Measurements from ENCODE around the gene TMCC3.
"Not testable (repeated sequence)": the region's sequence is repeated elsewhere in the genome, so short reads cannot be mapped to it uniquely, and the experiment has no call there.

The TMCC3 gene, protein sequence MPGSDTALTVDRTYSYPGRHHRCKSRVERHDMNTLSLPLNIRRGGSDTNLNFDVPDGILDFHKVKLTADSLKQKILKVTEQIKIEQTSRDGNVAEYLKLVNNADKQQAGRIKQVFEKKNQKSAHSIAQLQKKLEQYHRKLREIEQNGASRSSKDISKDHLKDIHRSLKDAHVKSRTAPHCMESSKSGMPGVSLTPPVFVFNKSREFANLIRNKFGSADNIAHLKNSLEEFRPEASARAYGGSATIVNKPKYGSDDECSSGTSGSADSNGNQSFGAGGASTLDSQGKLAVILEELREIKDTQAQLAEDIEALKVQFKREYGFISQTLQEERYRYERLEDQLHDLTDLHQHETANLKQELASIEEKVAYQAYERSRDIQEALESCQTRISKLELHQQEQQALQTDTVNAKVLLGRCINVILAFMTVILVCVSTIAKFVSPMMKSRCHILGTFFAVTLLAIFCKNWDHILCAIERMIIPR

DNA sequence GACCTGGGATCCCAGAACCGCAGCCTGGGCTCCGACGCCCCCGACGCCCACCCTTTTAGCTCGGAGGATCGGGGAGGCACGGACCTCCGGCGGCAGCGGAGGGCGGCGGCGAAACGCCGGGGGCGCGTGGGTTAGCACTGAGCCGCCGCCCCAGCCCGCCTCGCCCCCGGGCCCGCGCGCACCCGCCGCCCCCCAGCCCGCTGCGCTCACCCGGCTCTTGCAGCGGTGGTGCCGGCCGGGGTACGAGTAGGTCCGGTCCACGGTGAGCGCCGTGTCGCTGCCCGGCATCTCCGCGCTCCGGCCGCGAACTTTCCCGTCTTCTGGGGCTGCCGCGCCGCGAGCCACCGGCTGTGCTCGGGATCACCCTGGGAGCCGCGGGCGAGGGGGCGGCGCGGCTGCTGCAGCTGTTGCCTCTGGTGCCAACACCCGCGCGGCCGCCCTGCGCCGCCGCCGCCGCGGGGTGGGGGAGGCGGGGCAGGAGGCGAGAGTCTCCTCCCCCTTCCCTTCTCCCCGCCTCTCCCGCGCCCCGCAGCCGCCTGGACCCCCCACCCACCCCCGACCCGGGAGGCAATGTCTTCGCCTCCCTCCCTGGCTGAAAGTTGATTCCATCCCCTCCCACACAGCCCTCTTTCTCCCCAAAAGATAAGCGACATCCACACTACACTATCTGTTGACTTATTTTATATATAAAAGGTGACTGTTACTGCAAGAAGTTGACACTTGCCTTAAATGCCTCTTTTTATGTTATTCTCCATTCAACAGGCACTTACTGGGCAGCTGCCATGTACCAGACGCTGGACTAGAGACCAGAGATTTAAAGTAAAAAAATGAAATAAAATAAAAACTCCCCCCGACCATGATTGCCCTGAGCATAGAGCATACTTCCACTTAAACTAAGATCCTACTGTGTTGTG lies at the start of gene TMCC3:
Gene TMCC3 (minus strand): TSS at position 415 of the 914 bp plus-strand sequence. CDS start 127 bp downstream, at position 288.
- peak; percentile 79 for DNase-seq

GRCh38 chr12:94699801-94700200 lies 49.4 kb upstream of the TMCC3 start:
- no peak for DNase-seq

GRCh38 chr12:94698578-94698977 lies 48.2 kb upstream of the TMCC3 start:
- no peak for DNase-seq

DNA sequence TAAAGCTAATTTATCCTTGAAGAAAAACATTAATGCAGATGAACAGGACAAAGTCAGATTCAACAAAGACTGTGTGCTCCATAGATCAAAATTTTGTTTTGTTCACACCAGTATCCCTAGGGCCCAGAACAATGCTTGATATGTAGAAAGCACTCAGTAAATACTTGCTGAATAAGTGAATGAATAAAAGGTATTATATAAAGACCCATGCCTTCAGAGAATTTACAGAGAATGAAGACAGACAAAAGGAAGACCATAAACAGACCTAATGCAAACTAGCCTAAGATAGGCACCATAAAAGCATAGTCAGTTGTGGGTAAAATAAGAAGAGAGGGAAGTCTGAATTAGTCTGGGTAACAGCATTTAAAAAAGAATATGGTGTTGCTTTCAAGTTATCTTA lies 47.3 kb upstream of the TMCC3 start:
- no peak for DNase-seq

DNA sequence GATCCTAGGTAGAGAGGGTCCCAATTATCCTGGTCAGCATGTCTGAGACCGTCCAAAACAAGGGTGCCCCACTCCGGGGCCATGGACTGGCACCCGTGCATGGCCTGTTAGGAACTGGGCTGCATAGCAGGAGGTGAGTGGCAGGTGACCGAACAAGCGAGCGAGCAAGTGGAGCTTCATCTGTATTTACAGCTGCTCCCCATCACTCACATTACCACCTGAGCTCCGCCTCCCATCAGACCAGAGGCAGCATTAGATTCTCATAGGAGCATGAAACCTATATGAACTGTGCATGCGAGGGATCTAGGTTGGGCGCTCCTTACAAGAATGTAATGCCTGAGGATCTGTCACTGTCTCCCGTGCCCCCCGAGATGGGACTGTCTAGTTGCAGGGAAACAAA lies 44.4 kb upstream of the TMCC3 start:
- DNase-seq, result no peak

DNA sequence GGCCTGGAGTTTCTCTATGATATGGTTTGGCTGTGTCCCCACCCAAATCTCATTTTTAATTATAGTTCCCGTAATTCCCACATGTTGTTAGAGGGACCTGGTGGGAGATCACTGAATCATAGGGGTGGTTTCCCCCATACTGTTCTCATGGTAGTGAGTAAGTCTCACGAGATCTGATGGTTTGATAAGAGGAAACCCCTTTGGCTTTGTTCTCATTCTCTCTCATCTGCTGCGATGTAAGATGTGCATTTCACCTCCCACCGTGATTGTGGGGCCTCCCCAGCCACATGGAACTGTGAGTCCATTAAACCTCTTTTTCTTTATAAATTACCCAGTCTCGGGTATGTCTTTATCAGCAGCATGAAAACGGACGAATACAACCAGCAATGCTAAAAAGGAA lies 42.5 kb upstream of the TMCC3 start:
- DNase-seq, result not testable (repeated sequence)

DNA sequence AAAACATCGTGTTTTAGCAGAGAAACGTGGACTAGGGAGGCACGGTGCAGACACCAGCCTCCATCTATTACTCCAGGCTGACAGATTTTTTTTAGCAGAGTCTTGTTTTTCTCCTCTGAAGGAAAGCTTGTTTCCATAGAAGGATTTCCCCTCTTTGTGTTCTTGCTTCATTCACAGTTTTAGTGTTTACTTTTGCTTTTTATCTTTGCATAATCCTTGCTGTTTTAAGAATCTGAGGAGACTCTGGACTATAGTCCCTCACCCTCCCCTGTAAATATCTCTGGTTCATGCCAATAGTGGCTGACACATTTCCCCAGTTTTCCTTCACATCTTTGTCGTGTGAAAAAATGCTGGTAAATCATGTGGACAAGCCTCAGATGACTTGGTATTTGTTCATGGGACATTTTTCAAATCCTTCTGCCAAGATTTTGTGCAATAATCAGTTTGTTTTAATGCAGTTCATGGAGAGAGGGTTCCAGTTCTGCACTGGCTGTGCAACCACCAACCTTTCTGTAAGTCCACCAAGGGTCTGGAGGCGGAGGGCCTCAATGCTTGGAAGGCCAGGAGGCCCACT lies 39.9 kb upstream of the TMCC3 start:
- DNase-seq, result no peak

DNA sequence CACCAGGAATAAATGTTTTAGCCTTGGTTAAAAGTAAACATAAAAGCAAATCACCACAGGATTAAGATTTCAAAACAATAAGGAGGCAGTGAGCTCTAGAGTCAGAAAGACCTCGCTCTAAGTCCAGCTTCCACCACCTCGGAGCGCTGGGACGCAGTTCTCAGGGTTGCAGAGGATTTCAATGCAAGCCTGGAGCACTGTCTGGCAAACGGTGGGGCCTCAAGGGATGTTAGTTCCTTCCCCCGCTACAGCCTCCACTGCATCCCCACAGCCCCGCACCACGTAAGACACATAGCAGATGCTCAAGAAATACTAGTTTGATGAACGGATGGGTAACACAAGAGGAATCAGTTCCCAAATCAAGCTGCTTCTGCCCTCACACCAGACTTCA lies 39.3 kb upstream of the TMCC3 start:
- DNase-seq, result no peak

GRCh38 chr12:94689002-94689645 lies 38.8 kb upstream of the TMCC3 start:
- DNase-seq, result no peak

GRCh38 chr12:94687891-94688290 lies 37.5 kb upstream of the TMCC3 start:
- DNase-seq, result no peak

- DNase-seq, result peak; percentile 6
Measured at GRCh38 chr12:94686834-94687628, 36.7 kb upstream of the TMCC3 start.

- DNase-seq, result no peak
Measured at GRCh38 chr12:94684416-94685142, 34.2 kb upstream of the TMCC3 start.

GRCh38 chr12:94679554-94680195 lies 29.3 kb upstream of the TMCC3 start:
- no peak for DNase-seq

DNA sequence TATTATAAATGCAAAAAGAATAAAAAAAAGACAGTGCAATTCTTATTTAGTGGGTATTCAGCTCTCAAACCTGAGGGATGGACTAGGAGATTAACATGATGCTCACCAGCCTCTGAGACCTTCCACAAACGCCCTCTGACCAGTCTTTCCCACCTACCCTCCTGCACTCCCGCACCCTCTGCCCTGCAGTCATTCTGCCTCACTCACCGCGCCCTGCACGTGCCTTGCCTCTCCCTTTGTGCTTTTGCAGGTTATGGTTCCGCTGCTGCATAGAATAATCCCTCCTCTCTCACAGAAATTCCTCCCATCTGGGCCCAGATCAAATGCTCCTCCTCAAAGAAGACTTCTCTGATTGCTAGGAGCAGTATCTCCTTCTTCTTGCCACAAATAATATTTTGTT lies 28.5 kb upstream of the TMCC3 start:
- no peak for DNase-seq

DNA sequence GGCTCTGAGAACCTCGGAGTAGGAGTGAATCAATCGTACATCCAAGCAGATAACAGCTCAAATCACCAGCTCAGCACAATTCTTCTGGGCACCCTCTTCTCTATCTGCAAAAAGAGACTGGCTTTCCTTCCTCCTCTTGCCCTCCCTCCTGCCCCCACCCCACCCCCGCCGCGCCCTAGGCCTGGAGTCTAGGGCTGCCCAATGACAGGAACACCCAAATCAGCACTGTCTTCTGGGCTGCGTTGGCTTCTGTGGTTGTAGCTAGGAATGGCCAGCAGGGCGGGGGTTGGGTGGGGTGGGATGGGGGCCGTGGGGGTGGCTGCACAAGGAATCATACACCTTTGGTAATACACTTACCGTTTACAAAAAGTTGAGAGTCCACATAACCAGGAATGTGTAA lies 28.0 kb upstream of the TMCC3 start:
- DNase-seq, result no peak

- no peak for DNase-seq
Measured at GRCh38 chr12:94677778-94678177, 27.4 kb upstream of the TMCC3 start.

- no peak for DNase-seq
Measured at GRCh38 chr12:94676922-94677321, 26.6 kb upstream of the TMCC3 start.

- no peak for DNase-seq
Measured at GRCh38 chr12:94676031-94676641, 25.8 kb upstream of the TMCC3 start.

DNA sequence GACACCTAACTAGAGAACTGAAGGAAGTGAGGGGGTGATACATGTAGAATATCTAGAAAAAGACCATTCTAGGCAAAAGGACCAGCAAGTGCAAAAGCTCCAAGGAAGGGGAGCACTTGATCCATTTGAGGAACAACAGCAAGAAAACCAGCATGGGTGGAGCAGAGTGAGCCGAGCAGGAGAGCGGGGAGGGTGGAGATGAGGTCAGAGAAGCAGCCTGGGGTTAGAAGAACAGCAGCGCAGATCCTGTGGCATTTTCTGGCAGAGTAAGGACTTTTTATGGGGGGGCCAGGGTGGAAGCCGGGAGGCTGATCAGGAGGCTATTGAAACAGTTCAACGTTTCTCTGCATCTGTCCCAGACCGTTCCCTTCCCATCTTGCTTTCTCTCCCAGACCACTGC lies 24.5 kb upstream of the TMCC3 start:
- no peak for DNase-seq

GRCh38 chr12:94674051-94674451 lies 23.7 kb upstream of the TMCC3 start:
- no peak for DNase-seq

Measured in NCI-H69 (cell line).